ENCODE results near the gene UPK2.

Gene UPK2

DNA sequence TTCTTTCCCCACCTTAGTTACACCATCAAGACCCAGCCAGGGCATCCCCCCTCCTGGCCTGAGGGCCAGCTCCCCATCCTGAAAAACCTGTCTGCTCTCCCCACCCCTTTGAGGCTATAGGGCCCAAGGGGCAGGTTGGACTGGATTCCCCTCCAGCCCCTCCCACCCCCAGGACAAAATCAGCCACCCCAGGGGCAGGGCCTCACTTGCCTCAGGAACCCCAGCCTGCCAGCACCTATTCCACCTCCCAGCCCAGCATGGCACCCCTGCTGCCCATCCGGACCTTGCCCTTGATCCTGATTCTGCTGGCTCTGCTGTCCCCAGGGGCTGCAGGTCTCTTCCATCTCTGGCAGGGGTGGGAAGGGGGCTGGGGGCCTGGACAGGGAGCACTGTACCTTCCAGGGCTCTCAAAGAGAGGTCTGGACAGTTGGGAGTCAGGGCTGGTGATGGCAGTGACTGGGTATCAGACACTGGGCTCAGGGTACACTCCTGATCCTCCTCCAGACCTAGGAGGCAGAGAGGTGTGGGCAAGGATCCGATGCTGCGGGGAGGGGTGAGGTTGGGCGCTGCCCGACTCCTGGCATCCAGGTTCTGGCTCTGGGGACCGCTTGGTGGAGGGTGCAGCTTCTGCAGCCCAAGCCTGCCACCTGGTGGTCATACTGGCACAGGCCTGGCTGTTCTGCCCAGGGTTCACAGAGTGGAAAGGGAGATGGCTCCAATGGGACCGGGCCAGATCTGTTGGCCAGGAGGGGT is at the start of gene UPK2:
Gene UPK2, plus strand, starts transcription at position 205 of the 753 bp plus-strand sequence. Its CDS starts 53 bp downstream, at position 258.
- peak; percentile 80 for DNase-seq

DNA sequence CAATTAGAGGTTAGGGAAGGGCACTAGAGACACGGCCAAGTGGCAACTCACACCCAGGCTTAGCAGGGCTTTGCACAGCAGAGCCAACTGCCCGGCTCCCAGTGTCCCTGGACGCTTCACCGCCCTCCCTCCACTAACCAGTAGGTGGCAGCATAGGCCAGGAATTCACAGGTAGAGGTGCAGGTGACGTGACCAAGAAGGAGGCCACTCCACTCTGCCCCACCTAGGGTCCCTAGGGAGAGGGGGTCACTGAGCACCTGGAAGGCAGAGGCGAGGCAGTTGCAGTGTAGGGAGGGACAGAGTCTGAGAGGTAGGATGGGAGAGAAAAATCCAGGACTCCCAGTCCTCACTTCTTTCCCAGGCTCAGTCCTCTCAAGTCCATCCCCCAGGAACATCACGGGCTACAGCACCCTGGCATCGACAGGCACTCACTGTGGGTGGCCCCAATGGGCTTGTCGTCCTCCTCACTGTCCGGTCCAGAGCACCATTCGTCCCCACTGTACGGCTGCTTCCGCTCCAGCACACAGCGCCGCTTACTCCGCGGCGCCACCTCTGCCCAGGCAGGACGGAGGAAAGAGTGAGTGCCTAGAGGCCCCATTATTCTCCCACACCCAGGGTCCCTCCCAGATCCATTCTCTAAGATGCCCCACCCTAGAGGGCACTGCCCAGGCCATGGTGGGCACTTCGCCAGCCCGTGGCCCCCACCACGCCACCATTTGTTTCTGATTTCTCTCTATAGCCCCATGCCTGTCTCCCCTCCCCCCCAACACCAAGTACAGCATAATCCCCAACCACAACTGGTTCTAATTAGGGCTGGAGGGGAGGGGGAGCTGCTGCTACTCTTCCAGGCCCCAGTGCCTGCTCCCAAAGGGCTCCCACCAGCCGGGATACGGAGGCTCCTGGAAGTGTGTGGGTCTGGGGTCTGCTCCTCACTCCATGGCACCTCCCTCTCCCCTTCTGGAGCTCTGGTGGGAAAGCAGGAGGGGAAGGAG is 48.8 kb upstream of the UPK2 start:
- DNase-seq = peak; percentile 80

DNA sequence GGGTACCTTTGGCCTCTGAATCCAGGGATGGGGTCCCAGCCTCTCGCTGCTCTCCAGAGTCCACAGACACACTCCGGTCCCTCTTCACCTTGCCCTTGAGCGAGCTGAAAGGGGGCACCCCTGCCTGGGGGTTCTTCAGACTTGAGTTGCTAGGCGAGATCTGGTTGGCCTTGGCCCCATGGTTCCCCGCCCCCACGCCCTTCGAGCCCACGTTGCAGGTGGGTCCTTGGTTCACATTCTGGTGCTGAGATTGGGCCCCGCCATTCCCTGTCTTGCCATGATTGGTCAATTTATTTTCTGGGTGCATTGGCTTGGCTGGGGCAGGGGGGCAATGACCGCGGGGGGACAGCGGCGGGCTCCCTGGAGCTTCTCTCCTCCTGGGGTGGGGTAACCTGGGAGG is 47.8 kb upstream of the UPK2 start:
- no peak for DNase-seq

DNA sequence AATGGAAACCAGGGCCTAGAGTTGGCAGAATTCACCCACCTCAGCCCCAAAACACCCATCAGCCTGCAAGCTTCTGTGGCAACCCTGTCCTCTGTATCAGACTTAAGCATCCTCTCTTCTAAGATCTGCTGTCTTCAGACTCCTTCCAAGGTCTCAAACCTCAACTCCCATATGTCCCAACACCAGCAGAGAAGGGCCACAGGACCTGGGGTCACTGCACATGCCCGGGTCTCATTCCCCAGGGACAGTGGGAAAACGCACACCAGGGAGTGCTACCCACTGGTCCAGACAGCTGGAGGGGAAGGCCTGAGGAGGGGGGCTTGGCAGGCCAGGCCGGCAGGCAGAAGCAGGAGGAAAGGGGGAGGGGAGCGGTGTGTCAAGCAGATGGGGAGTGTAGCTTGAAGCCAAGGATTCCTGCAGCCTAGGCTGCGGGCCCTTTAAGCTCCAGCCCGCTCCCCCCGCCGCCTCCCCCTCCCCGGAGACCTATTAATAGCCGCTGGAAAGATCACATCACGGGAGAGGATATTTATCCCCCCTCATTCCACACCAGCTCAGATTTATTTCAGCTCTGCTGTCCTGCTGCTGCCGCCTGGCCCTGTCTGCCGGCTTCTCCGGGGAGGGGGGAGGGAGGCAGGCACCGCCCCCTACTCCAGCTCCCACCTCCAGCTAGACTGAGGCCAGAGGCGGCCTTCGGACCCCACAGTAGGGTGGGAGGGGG is 47.0 kb upstream of the UPK2 start:
- DNase-seq = no peak

DNA sequence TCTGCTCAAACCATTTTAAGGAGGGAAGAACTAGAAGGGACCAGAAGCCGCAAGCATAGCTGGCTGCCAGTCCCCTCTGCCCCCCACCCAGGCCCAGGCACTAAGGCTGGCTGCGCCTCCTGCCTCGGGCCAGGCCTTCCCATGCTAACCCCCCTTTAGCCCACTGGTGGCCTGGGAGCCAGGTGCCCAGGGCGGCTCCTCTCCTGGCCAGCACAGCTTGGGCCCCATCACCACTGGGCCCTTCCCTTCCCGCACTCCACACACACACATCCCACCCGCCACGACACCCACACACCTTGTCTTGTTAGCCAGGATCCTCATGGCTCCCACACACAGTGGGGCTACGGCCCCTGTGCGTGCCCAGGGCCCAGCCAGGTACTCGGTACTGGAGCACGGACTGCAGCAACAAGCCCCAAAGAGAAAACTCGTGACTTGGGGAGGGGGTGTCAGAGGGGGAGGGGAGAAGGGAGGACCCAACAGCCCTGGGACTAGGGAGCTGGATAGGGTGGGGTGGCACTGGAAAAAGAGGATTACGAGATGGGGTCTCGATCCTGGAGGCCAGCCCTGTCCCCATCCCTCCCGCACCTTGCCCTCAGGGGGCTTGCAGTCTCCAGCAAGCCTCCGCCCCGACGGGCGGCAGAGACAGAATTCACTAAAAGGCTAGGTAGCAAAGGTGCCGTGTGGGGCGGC is 46.3 kb upstream of the UPK2 start:
- no peak for DNase-seq

DNA sequence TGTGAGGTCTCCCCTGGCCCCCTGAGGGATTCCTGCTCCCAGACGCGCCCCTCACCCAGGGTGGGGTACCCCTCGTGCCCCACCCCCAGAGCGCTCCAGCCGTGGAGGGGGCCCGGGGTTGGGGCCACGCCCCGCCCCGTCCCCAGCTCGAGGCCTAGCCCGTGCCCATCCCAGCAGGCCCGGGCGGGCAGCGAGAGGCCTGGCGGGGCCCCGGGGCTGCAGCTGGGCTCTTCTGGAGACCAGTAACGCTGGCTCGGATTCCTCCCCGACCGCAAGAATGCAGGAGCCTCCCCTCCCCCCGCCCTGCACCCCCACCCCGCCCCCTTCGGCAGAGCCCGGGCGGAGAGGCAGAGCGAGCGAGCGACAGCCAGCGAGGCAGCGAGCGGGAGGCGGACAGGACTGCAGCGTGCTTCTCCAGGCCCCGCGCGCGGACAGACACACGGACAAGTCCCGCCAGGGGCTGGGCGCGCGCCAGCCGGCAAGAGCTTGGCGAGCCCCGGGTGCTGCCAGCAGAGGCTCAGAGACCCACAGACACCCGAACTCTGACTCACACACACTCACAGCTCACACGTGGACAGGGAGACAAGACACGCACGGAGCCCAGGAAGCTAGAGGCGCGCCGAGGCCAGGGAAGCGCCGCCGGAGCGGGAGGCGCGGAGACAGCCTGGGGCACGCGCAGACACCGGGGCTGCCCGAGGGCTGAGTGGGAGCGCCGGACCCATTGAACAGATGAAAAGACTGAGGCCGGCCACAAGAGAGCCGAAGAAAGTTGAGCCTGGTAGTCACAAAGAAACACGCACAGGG is 45.6 kb upstream of the UPK2 start:
- peak; percentile 63 for DNase-seq

DNA sequence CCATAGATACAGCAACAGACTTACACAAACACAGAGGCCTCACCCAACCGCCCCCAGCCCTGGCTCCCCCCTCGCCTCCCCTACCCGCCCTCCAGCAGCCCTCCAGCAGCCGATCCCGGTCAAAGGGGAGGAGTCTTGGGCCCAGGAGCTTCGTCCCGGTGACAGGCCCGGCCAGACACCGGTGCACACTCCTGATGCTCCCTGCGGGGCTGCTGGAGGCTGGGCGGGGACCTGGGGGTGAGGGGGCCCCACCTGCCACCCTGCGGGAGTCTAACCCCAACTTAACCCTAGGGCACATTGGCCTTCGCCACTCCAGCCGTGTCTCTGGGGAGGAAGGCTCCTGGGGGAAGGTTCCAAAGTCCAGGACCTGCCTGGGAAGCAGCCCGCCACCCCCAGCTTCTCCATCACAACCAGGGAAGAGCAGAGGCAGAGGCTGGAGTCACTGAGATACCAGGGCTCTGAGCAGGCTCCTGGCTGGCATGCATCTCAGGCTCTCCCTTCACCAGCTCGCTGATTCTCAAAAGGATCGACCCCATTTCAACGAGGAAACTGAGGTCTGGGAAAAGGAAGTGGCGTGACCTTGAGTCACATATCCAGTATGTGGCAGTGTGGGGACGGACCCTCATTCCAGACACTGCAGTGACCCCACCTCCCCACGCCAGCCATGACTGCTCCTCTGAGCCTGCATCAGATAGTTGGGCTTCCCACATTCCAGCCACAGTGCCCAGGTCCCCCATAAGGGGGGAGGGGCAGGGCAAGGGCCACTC is 44.8 kb upstream of the UPK2 start:
- DNase-seq = no peak

DNA sequence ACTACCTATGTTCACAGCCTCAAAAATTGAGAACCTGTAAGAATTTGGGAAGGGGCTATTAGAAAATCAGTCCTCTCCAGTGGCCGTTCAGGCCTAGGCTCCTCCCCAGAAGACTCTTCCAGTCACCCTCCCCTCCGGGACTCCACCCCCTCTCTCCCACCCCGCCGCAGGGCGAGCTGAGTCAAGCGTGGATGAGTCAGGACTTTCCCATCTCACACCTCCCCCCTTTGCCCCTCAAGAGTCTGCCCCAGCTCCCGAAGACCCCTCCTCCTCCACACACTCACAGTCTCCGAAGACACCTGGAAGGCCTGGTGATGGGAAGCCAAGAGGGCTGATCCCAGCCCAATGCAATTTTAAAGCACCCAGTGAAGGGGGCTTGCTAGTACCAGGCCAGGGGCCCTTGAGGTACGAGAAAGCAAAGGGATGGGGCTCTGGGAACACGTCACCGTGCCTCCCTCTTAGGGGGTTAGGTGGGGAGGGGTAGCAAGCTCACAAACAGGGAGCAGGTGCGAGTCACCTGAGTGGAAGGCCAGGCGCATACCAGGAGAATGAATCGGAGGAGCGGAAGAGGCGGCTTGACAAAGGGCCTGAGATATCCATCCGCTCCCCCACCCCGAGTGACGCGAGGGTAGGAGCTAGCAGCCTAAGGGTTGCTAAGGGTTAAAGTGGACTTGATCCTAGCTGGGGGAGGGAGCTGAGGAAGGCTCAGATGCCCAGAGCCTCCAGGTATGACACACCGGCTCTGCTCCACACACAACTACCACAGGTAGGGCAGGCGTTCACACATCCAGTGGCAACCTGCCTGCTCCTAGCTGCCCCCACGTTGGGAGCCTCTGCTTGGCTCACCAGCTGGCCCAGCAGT is 44.0 kb upstream of the UPK2 start:
- DNase-seq = peak; percentile 81

DNA sequence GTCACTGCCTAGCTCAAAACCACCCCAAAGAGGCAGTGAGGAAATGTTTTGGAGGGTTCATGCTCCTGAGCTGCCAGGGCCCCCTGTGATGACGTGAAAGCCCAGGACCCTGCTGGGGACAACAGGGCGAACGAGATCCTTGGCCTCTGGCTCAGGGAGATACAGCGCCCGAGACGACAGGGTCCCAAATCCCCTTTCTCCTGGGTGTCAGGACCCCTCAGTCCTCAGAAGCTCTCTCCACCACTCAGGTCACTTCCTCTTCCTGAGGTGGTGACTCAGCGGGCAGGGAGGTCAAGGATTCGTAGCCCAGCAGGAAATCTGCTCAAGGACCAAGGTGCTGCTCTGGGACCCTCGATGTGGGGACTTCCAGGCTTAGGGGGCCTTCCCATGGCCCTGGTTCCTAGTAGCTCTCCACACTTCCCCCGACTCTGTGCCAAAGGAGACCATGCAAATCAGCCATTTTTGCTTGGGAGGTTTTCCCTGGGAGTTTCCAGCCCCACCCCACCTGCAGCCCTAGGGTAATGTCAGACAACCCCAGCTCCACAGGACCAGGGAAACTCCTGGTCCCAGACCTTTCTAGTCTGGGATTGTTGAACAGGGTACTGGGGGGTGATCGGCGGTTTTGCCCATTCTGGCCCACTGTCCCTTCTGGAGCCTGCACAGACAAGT is 43.2 kb upstream of the UPK2 start:
- DNase-seq = no peak

DNA sequence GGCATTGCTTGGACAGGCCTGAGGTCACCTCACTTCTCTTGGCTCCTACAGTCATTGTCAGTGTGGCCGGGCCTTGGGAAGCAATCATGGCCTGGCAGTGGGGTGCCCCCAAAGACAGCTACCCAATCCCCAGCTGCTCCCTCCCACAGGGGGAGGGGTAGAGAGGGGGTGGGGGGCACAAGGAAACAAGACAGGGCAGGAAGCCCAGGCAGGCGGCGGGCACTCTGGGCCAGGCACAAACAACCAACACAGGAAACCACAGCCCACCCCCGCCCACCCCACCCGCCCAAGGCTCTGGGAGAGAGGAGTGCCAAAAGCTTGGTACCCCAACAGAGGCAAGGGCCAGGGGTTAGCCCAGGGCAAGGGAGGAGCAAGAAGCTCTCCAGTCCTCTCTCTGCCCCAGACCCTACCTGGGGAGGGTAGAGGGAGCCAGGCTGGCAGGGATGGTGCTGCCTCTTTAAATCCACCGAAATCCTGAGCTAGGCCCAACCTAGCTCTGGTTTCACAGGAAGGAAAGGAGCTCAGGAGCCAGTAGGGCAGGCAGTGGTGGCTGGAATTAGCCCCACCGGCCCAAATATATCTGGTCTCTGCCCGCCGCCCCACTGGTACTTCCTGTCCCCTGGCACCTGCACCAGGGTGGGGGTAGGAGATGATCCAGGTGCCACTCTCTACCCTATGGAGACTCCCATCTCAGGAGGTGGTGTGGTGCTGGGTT is 42.5 kb upstream of the UPK2 start:
- peak; percentile 42 for DNase-seq

DNA sequence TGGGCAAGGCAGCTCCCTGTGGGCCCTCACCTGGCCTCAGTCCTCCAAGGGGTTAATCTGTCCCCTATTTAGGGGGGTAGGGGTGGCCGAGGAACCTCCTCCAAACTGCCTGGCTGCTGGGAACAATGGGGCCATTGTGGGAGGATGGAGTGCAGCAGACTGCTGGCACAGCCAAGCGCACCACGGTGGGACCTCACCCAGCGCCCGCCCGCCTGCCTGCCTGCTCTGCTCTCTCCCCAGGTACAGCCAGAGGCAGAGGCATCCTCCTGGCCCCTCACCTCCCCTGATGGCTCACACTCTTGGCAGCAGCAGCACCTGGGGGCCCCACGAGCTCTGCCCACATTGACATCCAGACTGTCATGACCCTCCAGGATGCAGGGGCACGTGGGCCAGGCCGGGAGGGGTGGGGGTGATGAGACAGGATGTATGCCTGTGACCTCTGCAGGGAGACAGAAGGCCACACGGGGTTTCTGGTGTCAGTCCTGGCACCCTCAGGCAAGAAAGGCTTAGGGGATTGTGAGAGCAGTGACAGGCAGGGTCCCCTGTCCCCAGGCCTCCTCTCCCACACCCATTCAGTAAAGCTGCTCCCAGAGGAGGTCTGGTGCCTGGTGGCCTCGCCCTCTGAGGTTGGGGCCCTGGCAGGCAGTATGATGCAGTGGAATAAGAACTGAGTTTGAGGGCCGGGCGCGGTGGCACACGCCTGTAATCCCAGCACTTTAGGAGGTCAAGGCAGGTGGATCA is 41.8 kb upstream of the UPK2 start:
- peak; percentile 54 for DNase-seq

DNA sequence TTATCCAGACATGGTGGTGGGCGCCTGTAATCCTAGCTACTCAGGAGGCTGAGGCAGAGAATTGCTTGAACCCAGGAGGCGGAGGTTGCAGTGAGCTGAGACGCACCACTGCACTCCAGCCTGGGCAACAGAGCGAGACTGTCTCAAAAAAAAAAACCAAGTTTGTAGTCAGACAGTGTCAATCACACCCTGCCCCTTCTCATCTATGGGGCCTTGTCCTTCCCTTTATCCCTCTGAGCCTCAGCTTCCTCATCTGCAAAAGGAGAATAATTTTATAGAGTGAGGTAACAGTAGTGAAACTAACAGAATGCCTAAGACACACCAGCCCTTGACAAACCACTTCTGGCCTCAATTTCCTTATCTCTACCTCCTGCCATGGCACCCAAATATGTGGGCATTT is 41.1 kb upstream of the UPK2 start:
- DNase-seq = no peak

DNA sequence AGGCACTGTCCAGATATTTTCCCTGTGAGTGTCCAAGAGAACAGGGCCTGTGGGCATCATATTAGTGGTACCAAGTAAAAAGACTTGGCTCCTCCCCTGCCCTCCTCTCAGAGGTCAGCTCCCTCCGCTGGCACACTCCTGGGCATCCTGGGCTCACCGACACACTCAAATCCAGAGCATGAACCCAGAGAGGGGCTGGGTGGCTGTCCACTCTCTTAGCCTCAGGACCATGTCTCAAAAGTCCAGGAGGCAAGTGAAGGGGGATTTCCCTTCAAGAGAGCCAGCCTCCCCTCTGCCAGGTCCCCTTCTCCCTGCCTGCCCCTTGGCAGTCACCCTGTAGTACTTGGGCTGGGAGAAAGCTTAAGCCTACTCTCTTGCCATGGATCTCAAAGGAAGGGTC is 40.7 kb upstream of the UPK2 start:
- no peak for DNase-seq

DNA sequence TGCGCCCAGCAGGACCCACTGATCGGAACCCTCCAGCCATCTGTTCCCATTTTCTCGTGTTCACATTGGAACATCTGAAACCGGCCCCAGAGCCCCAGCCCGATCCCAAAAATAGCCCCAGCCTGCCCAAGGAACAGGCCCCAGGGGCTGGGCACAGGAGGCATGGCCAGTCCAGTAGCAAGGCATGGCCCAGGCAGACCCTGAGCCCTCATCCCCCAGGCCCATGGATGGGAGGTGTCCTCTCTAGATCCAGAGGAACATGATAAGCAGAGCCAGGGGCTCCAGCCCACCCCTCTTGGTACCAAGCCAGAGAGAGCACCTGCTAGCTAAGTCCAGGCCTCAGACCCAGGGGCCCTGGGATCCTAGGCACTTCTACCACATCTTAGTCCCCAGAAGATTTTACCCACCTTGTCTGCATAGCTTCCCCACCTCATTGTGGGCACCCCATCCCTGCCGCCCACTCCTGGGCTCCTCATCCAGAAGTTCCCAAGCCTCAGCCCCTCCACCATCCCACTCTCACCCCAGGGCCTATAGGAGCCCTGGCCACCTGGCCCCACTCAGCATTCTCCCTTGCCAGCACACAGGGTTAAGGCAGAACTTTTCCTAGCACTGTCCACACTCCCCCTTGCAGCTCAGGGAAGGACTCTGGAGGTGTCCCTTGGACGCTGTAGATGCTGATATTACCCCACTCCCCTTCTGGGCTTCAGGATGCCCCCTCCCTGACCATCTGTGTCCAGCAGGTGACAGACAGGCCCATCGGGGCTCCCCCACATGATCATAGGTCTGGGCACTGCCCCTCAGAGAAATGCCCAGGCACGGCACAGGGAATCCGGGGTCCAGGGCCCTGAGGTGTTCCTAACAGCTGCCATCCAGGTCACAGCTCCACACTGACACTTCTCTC is 39.9 kb upstream of the UPK2 start:
- DNase-seq = no peak

DNA sequence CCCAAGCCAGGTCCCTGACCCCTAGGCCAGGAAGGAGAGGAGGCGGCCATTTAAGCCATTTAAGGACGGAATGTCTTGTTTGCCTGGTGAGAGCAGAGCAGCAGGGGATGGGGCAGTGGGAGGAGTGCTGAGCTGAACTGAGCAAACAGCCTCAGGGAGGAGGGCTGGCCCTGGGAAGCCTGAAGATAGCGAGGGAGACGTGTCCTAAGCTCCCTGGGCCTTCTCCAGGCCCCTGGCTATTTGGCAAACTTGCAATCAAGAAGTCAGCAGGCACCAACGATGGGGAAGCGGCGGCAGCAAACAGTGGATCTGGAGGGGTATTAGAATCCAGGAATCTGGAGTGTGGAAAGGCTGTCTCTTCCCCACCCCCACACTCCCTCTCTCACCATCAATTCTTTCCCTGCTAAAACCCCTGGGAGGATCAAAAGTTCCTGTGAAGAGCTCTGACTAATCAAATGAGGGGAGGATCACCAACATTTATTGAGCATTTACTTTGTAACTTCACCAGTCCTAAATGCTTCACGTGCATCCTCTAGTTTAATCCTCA is 39.2 kb upstream of the UPK2 start:
- DNase-seq = no peak

DNA sequence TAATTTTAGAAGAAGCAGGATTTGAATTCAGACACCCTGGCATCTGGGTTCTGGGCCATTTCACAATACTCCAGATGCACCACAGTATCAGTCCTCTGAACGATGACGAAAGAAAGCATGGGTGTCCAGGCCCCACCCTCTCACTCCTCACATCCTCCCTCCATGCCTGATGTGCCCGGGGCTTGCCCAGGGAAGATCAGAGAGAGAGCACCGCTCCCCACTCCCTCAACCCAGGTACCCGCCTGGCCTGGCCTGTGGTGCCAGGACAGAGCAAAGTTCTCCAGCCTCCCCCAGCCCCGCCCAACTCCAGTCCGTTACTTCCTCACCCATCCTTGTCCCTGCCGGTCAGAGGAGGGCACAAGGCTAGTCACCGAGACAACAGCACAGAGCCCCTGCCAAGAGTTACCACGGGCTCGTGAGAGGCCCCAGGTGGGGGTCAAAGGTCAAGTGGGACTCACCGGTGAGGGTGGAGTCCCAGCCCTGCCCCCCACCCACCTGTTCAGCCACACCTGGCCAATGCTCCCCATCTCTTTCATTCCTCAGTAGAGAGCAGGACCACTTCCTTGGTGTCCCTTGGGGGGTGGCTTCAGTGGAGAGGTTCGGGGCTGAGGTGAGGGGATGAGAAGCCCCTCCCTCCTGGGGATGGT is 38.5 kb upstream of the UPK2 start:
- DNase-seq = peak; percentile 52
